NT2/D1 (cell line): ENCODE data around the gene NRXN3.

Source experiments
- SUZ12 ChIP-seq: IDR thresholded peaks from 2 replicates; pipeline ENCODE4 v1.6.1; 2011; ENCODE audit not compliant: insufficient read length, insufficient read depth; ENCODE audit errors: extremely low read depth
- YY1 ChIP-seq: IDR thresholded peaks from 2 replicates; pipeline ENCODE4 v1.6.1; 2011; ENCODE audit not compliant: insufficient read length, insufficient read depth
- ZNF274 ChIP-seq: IDR thresholded peaks from 2 replicates; pipeline ENCODE4 v1.6.1; 2011; ENCODE audit warnings: mild to moderate bottlenecking, low read depth, low read length

GRCh38 chr14:78142998-78143397, 27.2 kb upstream of the NRXN3 start:
- no peak for TF ChIP-seq SUZ12
- no peak for TF ChIP-seq ZNF274
- TF ChIP-seq YY1, result no peak
